ENCODE data around the gene DPP4. TPM values are rescaled to one million over a fixed set of nuclear protein-coding genes. Genes with fewer than 3 reads are reported as not detected.

DPP4 gene
- total RNA-seq, 2 donors from 2014 or later, result 0.99 to 7.5 TPM

DNA sequence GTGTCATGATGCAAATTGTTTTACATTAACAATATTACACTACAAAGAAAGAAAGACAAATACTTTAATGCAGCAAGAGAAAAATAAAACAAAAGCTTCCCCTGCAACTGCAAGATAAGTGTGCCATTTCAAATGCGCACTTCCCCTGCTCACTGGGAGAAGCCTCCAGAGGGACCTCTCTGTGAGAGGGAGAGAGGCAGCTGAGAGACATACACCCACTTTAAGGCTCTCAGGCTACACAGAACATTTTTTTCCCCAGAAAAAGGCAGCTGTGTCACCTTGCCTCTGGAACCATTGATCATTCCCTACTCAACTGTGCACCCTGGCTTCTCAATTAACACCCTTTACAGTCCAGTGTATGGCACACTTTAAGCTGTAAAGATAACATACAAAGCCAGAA lies 75.2 kb downstream of the DPP4 start:
- Histone ChIP-seq H3K9me3 (no peaks in the 10 kb centered on the region), H3K4me3 (no peak overlapping the region), H3K27ac (no peak overlapping the region), H3K4me1 (no peaks in the 10 kb centered on the region), H3K36me3 (replicated peaks in 1 of 2; ENCODE audit: insufficient read depth in 1 of 2, low read depth in 2 of 2) (no peaks in the 10 kb centered on the region), H3K27me3 (no peaks in the 10 kb centered on the region)
- intact Hi-C loops (cut with DNase I), result no loop called here
- TF ChIP-seq CTCF (IDR thresholded peaks at IDR 0.05) (no peak), POLR2A (IDR thresholded peaks at IDR 0.05) (no peak)
- DNase-seq, result no peak
- 85 to 94% methylated on average over 1 of the region's 1 CpG for WGBS, 2 donors
- no peak for ATAC-seq

GRCh38 chr2:161997916-161998471 lies 76.0 kb downstream of the DPP4 start:
- DNase-seq (no peak), ATAC-seq (no peak)
- H3K27ac ChIP-seq, result no peak overlapping the region
- no peaks in the 10 kb centered on the region for H3K36me3 ChIP-seq (replicated peaks in 1 of 2; ENCODE audit: insufficient read depth in 1 of 2, low read depth in 2 of 2)
- H3K4me1 ChIP-seq, result no peaks in the 10 kb centered on the region
- WGBS, 2 donors, result 79 to 83% methylated on average over 9 of the region's 9 CpGs
- H3K4me3 ChIP-seq, result no peak overlapping the region
- no peaks in the 10 kb centered on the region for H3K9me3 ChIP-seq
- no peak for TF ChIP-seq CTCF (IDR thresholded peaks at IDR 0.05)
- no peak for TF ChIP-seq POLR2A (IDR thresholded peaks at IDR 0.05)
- H3K27me3 ChIP-seq, result no peaks in the 10 kb centered on the region
- intact Hi-C loops (cut with DNase I), result no loop called here

DNA sequence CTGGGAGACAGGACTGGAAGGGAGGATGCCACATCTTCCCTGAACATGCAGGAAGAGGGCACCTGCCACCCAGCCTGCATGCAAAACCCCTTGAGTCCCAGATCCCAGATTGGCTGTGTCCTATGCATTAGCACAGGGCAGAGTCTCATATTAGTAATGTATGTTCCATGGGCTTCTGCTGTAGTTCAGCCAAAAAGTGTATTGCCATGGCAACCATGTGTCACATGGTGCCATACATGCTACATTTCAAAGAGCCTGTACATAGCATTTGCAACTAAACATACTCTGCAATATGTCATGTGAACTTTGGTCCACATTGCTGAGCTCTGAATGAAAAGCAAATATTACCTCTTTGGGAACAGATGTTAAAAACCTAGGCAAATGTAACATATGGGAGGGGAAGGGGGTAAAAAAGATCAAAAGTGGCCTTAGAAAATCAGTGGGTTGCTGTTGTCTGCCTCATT lies 78.4 kb downstream of the DPP4 start:
- ATAC-seq, result no peak
- no peaks in the 10 kb centered on the region for H3K9me3 ChIP-seq
- DNase-seq, result no peak
- H3K27ac ChIP-seq, result no peak overlapping the region
- H3K4me1 ChIP-seq, result no peaks in the 10 kb centered on the region
- H3K4me3 ChIP-seq, result no peak overlapping the region
- intact Hi-C loops (cut with DNase I), result no loop called here
- H3K27me3 ChIP-seq, result no peaks in the 10 kb centered on the region
- no peaks in the 10 kb centered on the region for H3K36me3 ChIP-seq (replicated peaks in 1 of 2; ENCODE audit: insufficient read depth in 1 of 2, low read depth in 2 of 2)
- TF ChIP-seq CTCF (IDR thresholded peaks at IDR 0.05), result no peak
- no peak for TF ChIP-seq POLR2A (IDR thresholded peaks at IDR 0.05)

- DNase-seq, result no peak
- H3K4me1 ChIP-seq, result no peaks in the 10 kb centered on the region
- no peaks in the 10 kb centered on the region for H3K36me3 ChIP-seq (replicated peaks in 1 of 2; ENCODE audit: insufficient read depth in 1 of 2, low read depth in 2 of 2)
- intact Hi-C loops (cut with DNase I), result no loop called here
- no peak overlapping the region for H3K27ac ChIP-seq
- no peaks in the 10 kb centered on the region for H3K9me3 ChIP-seq
- H3K4me3 ChIP-seq, result no peak overlapping the region
- TF ChIP-seq CTCF (IDR thresholded peaks at IDR 0.05), result no peak
- no peak for TF ChIP-seq POLR2A (IDR thresholded peaks at IDR 0.05)
- no peak for ATAC-seq
- 71 to 73% methylated on average over 5 of the region's 5 CpGs for WGBS, 2 donors
- no peaks in the 10 kb centered on the region for H3K27me3 ChIP-seq
Observed at GRCh38 chr2:161994761-161995520, 79.1 kb downstream of the DPP4 start.

DNA sequence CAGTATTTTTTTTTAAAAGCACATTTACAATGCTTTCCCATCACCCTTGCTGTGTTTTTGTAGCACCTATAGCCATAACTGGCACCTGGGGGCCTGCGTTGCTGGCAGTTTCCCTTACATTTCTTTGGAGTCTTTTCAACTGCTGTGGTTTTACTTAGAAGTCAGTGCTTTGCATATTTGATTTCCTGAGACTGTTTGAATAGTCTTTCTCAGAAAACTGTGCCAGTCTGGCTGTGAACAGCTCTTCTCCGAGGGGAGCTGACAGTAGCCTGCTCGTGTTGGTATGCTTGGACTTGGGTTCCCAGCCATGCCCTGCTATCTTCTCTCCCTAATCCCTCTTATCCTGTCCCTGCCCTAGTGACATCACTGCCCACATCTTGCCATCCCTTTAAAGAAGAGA lies 81.5 kb downstream of the DPP4 start:
- intact Hi-C loops (cut with DNase I), result no loop called here
- DNase-seq, result no peak
- ATAC-seq, result no peak
- H3K4me1 ChIP-seq, result no peaks in the 10 kb centered on the region
- TF ChIP-seq POLR2A (IDR thresholded peaks at IDR 0.05) (no peak), CTCF (IDR thresholded peaks at IDR 0.05) (no peak)
- H3K27ac ChIP-seq, result no peak overlapping the region
- 42 to 55% methylated on average over 3 of the region's 3 CpGs for WGBS, 2 donors
- H3K4me3 ChIP-seq, result no peak overlapping the region
- H3K27me3 ChIP-seq, result no peaks in the 10 kb centered on the region
- H3K9me3 ChIP-seq, result no peaks in the 10 kb centered on the region
- no peaks in the 10 kb centered on the region for H3K36me3 ChIP-seq (replicated peaks in 1 of 2; ENCODE audit: insufficient read depth in 1 of 2, low read depth in 2 of 2)
